ENCODE measurements around the gene AVL9. TPM values are rescaled to one million over a fixed set of nuclear protein-coding genes. Genes with fewer than 3 reads are reported as not detected.

AVL9 gene
- total RNA-seq, 4 donors from 2014 or later, result 50.9 to 69.2 (median 62.9) TPM

DNA sequence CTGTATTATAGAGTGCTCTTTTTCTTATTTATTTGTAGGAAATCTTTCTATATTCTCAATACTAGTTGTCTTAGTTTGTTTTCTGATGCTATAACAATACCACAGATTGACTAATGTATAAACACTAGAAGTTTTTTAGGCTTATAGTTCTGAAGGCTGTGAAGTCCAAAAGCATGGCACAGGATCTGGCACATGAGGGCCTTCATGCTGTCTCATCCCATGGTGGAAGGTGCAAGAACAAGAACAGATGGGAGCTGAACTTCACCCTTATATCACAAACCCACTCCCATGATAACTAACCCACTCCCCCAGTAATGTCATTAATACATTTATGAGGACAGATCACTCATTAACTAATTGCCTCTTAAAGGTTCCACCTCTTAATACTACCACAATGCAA is 109.7 kb downstream of the AVL9 start:
- Histone ChIP-seq H3K27me3 (no peaks in the 10 kb centered on the region), H3K4me3 (no peak overlapping the region), H3K36me3 (no peaks in the 10 kb centered on the region), H3K9me3 (no peaks in the 10 kb centered on the region), H3K4me1 (no peaks in the 10 kb centered on the region), H3K27ac (no peak overlapping the region)
- TF ChIP-seq POLR2A (IDR thresholded peaks at IDR 0.05), result no peak
- no peak for TF ChIP-seq EP300 (IDR thresholded peaks at IDR 0.05; ENCODE audit: low read depth)
- no peak for TF ChIP-seq POLR2AphosphoS5 (IDR thresholded peaks at IDR 0.05)
- TF ChIP-seq, protein P1, sequence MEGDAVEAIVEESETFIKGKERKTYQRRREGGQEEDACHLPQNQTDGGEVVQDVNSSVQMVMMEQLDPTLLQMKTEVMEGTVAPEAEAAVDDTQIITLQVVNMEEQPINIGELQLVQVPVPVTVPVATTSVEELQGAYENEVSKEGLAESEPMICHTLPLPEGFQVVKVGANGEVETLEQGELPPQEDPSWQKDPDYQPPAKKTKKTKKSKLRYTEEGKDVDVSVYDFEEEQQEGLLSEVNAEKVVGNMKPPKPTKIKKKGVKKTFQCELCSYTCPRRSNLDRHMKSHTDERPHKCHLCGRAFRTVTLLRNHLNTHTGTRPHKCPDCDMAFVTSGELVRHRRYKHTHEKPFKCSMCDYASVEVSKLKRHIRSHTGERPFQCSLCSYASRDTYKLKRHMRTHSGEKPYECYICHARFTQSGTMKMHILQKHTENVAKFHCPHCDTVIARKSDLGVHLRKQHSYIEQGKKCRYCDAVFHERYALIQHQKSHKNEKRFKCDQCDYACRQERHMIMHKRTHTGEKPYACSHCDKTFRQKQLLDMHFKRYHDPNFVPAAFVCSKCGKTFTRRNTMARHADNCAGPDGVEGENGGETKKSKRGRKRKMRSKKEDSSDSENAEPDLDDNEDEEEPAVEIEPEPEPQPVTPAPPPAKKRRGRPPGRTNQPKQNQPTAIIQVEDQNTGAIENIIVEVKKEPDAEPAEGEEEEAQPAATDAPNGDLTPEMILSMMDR (IDR thresholded peaks at IDR 0.05), result no peak
- DNase-seq, result no peak
- intact Hi-C loops (cut with DNase I; ENCODE audit: low total_unique reads) (no loop called here), in situ Hi-C loops (cut with MboI; ENCODE audit: low pct_ligation_motif_present in 1 of 4, low pct_unique_long_range_greater_than_20kb in 1 of 4, low sequenced_read_pairs in 3 of 4) (no loop called here)

DNA sequence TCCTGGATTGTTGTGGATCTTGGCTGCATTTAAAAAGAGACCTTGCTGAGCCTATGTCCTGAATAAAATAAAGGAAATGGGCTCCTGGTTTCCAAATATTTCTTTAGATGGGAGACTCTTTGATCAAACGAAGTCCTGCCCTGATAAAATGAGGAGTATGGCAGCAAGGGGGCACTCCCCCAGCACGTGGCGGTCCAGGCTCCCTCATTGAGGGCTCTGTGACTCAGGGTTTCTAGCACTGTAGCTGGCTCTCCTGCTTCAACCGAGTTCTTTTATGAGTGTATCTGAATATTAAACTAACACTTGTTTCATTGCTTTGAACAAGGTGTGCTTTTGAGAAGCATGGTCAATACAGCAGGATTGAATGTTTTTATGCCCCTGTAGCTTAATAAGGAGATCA is 114.2 kb downstream of the AVL9 start:
- TF ChIP-seq POLR2AphosphoS5 (IDR thresholded peaks at IDR 0.05) (no peak), EP300 (IDR thresholded peaks at IDR 0.05; ENCODE audit: low read depth) (no peak)
- TF ChIP-seq, protein P1 (IDR thresholded peaks at IDR 0.05), result no peak
- peaks cover 0 to 6% (median 0%) of the 10 kb centered on the region in 4 donors for H3K4me1 ChIP-seq
- no peak overlapping the region for H3K4me3 ChIP-seq
- no peak overlapping the region for H3K27ac ChIP-seq
- no peaks in the 10 kb centered on the region for H3K36me3 ChIP-seq
- no peak for DNase-seq
- whole genome bisulfite sequencing, 2 donors (ENCODE audit: low coverage in 1 of 2), result 84% methylated on average over 4 of the region's 4 CpGs; no CpG with 5 or more reads in 1 of the 2 donors
- in situ Hi-C loops (cut with MboI; ENCODE audit: low pct_ligation_motif_present in 1 of 4, low pct_unique_long_range_greater_than_20kb in 1 of 4, low sequenced_read_pairs in 3 of 4), result no loop called here
- H3K9me3 ChIP-seq, result no peaks in the 10 kb centered on the region
- intact Hi-C loops (cut with DNase I; ENCODE audit: low total_unique reads), result no loop called here
- no peaks in the 10 kb centered on the region for H3K27me3 ChIP-seq

DNA sequence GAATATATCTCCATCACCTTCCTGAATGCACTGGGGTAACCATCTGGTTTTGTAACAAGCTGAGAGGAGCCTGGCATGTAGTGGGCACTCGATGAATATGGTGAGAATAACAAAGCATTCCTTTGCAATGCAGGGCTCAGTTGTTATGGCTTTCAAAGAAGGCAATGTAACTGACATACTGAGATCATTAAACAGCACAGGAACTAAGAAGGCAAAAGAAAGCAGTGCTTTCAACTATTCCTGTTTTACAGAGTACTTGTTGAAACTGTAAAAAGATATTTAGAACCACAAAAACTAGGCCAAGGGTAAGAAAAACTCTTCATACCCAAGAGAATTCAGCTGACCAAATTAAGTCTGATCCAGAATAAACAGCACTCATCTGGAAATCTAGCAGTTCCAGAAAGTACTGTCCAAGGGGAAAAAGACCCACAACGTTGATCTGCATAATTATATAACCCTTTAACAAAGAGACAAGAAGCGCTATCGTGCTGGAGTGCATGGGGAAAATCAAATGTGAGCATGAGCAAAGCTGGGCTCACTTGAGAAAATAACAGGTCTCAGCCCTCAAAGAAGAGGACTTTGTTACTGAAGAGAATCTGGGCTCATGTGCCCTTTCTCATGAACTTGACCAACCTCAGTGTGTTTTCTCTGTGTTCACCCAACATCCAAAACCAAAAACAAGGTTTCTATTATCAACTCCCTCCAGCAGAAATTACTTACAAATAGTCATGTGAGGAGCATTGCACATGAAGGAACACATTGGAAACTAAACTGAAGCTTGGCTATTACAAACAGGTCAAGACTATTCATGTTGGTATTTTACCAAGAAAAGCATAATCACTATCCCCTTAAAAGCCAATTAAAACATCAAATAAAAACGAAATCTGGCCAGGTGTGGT is 116.2 kb downstream of the AVL9 start:
- Histone ChIP-seq H3K9me3 (no peaks in the 10 kb centered on the region), H3K4me3 (no peak overlapping the region), H3K27me3 (no peaks in the 10 kb centered on the region), H3K36me3 (no peaks in the 10 kb centered on the region), H3K4me1 (peaks cover 0 to 6% (median 0%) of the 10 kb centered on the region in 4 donors), H3K27ac (no peak overlapping the region)
- intact Hi-C loops (cut with DNase I; ENCODE audit: low total_unique reads), result no loop called here
- no peak for DNase-seq
- 60 to 65% methylated on average over 4 to 5 of the region's 5 CpGs for WGBS, 2 donors (ENCODE audit: low coverage in 1 of 2)
- in situ Hi-C loops (cut with MboI; ENCODE audit: low pct_ligation_motif_present in 1 of 4, low pct_unique_long_range_greater_than_20kb in 1 of 4, low sequenced_read_pairs in 3 of 4), result no loop called here
- TF ChIP-seq POLR2A (IDR thresholded peaks at IDR 0.05) (no peak), EP300 (IDR thresholded peaks at IDR 0.05; ENCODE audit: low read depth) (no peak), POLR2AphosphoS5 (IDR thresholded peaks at IDR 0.05) (no peak)
- TF ChIP-seq, protein P1 (IDR thresholded peaks at IDR 0.05), result no peak

DNA sequence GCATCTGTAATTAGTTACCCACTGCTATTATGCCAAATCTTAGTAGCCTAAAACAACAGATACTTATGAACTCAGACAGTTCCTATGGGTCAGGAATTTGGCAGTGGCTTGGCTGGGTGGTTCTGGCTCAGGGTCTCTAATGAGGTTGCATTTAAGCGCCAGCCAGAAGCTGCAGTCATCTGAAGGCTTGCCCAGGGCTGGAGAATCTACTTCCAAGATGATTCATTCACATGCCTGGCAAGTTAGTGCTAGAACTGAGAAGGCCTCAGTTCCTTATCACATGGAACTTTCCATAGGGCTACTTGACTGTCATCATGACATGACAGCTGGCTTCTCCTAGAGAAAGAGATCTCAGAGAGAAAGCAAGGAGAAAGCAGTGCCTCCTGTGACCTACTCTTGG is 121.3 kb downstream of the AVL9 start:
- no peak overlapping the region for H3K4me3 ChIP-seq
- H3K27me3 ChIP-seq, result no peaks in the 10 kb centered on the region
- DNase-seq, result no peak
- intact Hi-C loops (cut with DNase I; ENCODE audit: low total_unique reads) (no loop called here), in situ Hi-C loops (cut with MboI; ENCODE audit: low pct_ligation_motif_present in 1 of 4, low pct_unique_long_range_greater_than_20kb in 1 of 4, low sequenced_read_pairs in 3 of 4) (no loop called here)
- no peaks in the 10 kb centered on the region for H3K9me3 ChIP-seq
- H3K27ac ChIP-seq, result no peak overlapping the region
- no peaks in the 10 kb centered on the region for H3K36me3 ChIP-seq
- no peaks in the 10 kb centered on the region for H3K4me1 ChIP-seq
- WGBS, 2 donors (ENCODE audit: low coverage in 1 of 2), result 77% methylated on average over 1 of the region's 1 CpG; no CpG with 5 or more reads in 1 of the 2 donors
- TF ChIP-seq POLR2A (IDR thresholded peaks at IDR 0.05) (no peak), EP300 (IDR thresholded peaks at IDR 0.05; ENCODE audit: low read depth) (no peak), POLR2AphosphoS5 (IDR thresholded peaks at IDR 0.05) (no peak)
- TF ChIP-seq, protein P1 (IDR thresholded peaks at IDR 0.05), result no peak
